ENCODE measurements around the gene MBD6.

DNA sequence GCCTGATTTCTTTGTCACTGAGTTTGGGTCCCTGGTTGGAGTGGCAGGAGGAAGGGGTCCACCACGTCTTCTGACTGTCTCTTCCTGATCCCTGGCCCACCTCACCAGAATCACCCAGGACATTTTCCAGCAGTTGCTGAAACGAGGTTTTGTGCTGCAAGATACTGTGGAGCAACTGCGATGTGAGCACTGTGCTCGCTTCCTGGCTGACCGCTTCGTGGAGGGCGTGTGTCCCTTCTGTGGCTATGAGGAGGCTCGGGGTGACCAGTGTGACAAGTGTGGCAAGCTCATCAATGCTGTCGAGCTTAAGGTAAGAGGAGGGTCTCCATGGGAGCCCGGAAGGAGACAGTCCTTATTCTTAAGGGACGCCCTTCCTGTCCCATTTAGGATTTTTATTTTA lies 22.4 kb upstream of the MBD6 start:
- TF ChIP-seq, protein P1, sequence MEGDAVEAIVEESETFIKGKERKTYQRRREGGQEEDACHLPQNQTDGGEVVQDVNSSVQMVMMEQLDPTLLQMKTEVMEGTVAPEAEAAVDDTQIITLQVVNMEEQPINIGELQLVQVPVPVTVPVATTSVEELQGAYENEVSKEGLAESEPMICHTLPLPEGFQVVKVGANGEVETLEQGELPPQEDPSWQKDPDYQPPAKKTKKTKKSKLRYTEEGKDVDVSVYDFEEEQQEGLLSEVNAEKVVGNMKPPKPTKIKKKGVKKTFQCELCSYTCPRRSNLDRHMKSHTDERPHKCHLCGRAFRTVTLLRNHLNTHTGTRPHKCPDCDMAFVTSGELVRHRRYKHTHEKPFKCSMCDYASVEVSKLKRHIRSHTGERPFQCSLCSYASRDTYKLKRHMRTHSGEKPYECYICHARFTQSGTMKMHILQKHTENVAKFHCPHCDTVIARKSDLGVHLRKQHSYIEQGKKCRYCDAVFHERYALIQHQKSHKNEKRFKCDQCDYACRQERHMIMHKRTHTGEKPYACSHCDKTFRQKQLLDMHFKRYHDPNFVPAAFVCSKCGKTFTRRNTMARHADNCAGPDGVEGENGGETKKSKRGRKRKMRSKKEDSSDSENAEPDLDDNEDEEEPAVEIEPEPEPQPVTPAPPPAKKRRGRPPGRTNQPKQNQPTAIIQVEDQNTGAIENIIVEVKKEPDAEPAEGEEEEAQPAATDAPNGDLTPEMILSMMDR (IDR thresholded peaks at IDR 0.05; ENCODE audit: insufficient read depth, low read depth, low read length) = no peak
- no peak for TF ChIP-seq EZH2 (IDR thresholded peaks at IDR 0.05; ENCODE audit: insufficient read depth, low read length)
